SU-DHL-6 (cell line): ENCODE results near the gene NUP62.

Experiments used
- H2AFZ ChIP-seq: fragments of 200-600 bp; sonication (generic); 2 replicates; pipeline ENCODE4 v1.6.1; 2014; ENCODE audit warnings: low read depth, mild to moderate bottlenecking, moderate library complexity, mixed read lengths, antibody characterized with exemption, low read length; ENCODE audit not compliant: severe bottlenecking
- H3F3A ChIP-seq: fragments of 200-600 bp; shearing (Covaris generic); 2 replicates; pipeline ENCODE4 v1.6.0; 2016; ENCODE audit warnings: antibody characterized with exemption, mild to moderate bottlenecking; ENCODE audit not compliant: insufficient read depth
- H3K27ac ChIP-seq: fragments of 200-600 bp; sonication (generic); 2 replicates; pipeline ENCODE4 v1.5.1; 2016; ENCODE audit warnings: low read depth, mild to moderate bottlenecking, low read length, moderate library complexity, mixed read lengths
- H3K27me3 ChIP-seq: fragments of 200-600 bp; sonication (generic), shearing (Covaris generic); 2 replicates; pipeline ENCODE4 v1.6.0; 2014; ENCODE audit warnings: mild to moderate bottlenecking, low read length
- H3K36me3 ChIP-seq: fragments of 200-600 bp; sonication (generic); 2 replicates; pipeline ENCODE4 v1.6.1; 2014; ENCODE audit warnings: mild to moderate bottlenecking, low read length, mixed read lengths
- H3K4me2 ChIP-seq: fragments of 300-600, 200-600 bp; shearing (Covaris generic), sonication (generic); 2 replicates; pipeline ENCODE4 v1.6.0; 2014; ENCODE audit warnings: low read length, low read depth, mild to moderate bottlenecking; ENCODE audit not compliant: poor library complexity, severe bottlenecking
- H3K4me3 ChIP-seq: fragments of 200-600 bp; sonication (generic); 2 replicates; pipeline ENCODE4 v1.5.1; 2014; ENCODE audit warnings: antibody characterized with exemption, low read length, mild to moderate bottlenecking, mixed read lengths; ENCODE audit not compliant: insufficient read depth, poor library complexity, severe bottlenecking
- H3K79me2 ChIP-seq: fragments of 200-600 bp; sonication (generic); 2 replicates; pipeline ENCODE4 v1.6.1; 2014; ENCODE audit warnings: mild to moderate bottlenecking, low read length, moderate library complexity; ENCODE audit not compliant: insufficient read depth
- H3K9ac ChIP-seq: fragments of 200-600 bp; sonication (generic); 2 replicates; pipeline ENCODE4 v1.7.0; 2014; ENCODE audit warnings: mild to moderate bottlenecking, low read length
- H3K9me2 ChIP-seq: fragments of 200-600 bp; sonication (generic); replicated peaks from 2 replicates; pipeline ENCODE4 v1.6.1; 2014; ENCODE audit warnings: low read length; ENCODE audit not compliant: insufficient read depth
- H3K9me3 ChIP-seq: fragments of 200-600 bp; sonication (generic); 2 replicates; pipeline ENCODE4 v1.6.1; 2014; ENCODE audit warnings: low read length, mixed read lengths; ENCODE audit not compliant: insufficient read depth
- H4K20me1 ChIP-seq: fragments of 200-600 bp; sonication (generic); 2 replicates; pipeline ENCODE4 v1.6.1; 2014; ENCODE audit warnings: low read depth, mild to moderate bottlenecking, antibody characterized with exemption, low read length, moderate library complexity, mixed read lengths
- EZH2phosphoT487 ChIP-seq: fragments of 200-600 bp; sonication (generic), shearing (Covaris generic); conservative IDR thresholded peaks from 2 replicates; pipeline ENCODE4 v1.6.1; 2018; ENCODE audit warnings: mild to moderate bottlenecking, antibody characterized with exemption, low read length, moderate library complexity, mixed read lengths
- TF ChIP-seq, protein P1 (sequence below): fragments of 200-600 bp; sonication (generic); IDR thresholded peaks from one replicate; pipeline ENCODE4 v1.5.1; 2017; ENCODE audit warnings: antibody characterized with exemption, mild to moderate bottlenecking, low read length, moderate library complexity; ENCODE audit not compliant: insufficient read depth, poor library complexity, severe bottlenecking

The NUP62 gene

DNA sequence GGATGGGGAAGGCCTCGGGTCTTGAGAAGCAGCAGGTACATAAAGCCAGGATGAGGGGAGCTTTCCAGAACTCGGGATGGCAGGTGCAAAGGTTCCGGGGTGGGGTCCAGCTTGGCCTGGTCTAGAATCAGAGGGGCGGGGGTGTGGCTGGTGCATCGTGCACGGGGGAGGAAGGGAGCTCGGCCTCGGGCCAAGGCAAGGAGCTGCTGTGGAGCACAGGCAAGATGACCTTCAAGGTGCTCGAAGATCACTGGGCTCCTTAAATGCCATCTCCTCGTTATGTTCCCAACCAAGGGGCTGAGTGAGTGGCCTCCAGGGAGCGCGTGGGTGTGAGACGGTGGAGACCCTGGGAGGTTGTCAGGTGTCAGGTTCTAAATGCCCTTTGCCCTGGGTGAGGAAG lies 47.8 kb upstream of the NUP62 start:
- Histone ChIP-seq H3K27me3 (no peaks in the 10 kb centered on the region), H3K4me3 (no peak overlapping the region), H3F3A (no peaks in the 10 kb centered on the region), H3K79me2 (no peaks in the 10 kb centered on the region), H2AFZ (no peak overlapping the region), H3K27ac (no peak overlapping the region), H3K9ac (no peak overlapping the region), H3K9me3 (no peaks in the 10 kb centered on the region), H3K4me2 (no peak overlapping the region), H3K9me2 (no peaks in the 10 kb centered on the region), H3K36me3 (no peaks in the 10 kb centered on the region), H4K20me1 (no peaks in the 10 kb centered on the region)
- TF ChIP-seq, protein P1, sequence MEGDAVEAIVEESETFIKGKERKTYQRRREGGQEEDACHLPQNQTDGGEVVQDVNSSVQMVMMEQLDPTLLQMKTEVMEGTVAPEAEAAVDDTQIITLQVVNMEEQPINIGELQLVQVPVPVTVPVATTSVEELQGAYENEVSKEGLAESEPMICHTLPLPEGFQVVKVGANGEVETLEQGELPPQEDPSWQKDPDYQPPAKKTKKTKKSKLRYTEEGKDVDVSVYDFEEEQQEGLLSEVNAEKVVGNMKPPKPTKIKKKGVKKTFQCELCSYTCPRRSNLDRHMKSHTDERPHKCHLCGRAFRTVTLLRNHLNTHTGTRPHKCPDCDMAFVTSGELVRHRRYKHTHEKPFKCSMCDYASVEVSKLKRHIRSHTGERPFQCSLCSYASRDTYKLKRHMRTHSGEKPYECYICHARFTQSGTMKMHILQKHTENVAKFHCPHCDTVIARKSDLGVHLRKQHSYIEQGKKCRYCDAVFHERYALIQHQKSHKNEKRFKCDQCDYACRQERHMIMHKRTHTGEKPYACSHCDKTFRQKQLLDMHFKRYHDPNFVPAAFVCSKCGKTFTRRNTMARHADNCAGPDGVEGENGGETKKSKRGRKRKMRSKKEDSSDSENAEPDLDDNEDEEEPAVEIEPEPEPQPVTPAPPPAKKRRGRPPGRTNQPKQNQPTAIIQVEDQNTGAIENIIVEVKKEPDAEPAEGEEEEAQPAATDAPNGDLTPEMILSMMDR, result no peak
- TF ChIP-seq EZH2phosphoT487, result no peak

- Histone ChIP-seq H3K27ac (no peak overlapping the region), H3K4me3 (no peak overlapping the region), H3F3A (no peaks in the 10 kb centered on the region), H3K4me2 (no peak overlapping the region), H3K36me3 (no peaks in the 10 kb centered on the region), H2AFZ (no peak overlapping the region), H3K9me3 (no peaks in the 10 kb centered on the region), H3K27me3 (no peaks in the 10 kb centered on the region), H3K9ac (no peak overlapping the region), H3K9me2 (no peaks in the 10 kb centered on the region), H3K79me2 (no peaks in the 10 kb centered on the region), H4K20me1 (no peaks in the 10 kb centered on the region)
- TF ChIP-seq, protein P1, result no peak
- no peak for TF ChIP-seq EZH2phosphoT487
These were observed 47.2 kb upstream of the NUP62 start for GRCh38 chr19:49976496-49976895.

GRCh38 chr19:49975051-49975450 lies 45.7 kb upstream of the NUP62 start:
- H3K9ac ChIP-seq, result no peak overlapping the region
- H3K9me3 ChIP-seq, result no peaks in the 10 kb centered on the region
- TF ChIP-seq EZH2phosphoT487, result no peak
- TF ChIP-seq, protein P1, result no peak
- no peak overlapping the region for H3K4me2 ChIP-seq
- H3K79me2 ChIP-seq, result no peaks in the 10 kb centered on the region
- no peaks in the 10 kb centered on the region for H3K36me3 ChIP-seq
- H3K27me3 ChIP-seq, result no peaks in the 10 kb centered on the region
- H3K9me2 ChIP-seq, result no peaks in the 10 kb centered on the region
- no peak overlapping the region for H3K4me3 ChIP-seq
- no peak overlapping the region for H3K27ac ChIP-seq
- H2AFZ ChIP-seq, result no peak overlapping the region
- no peaks in the 10 kb centered on the region for H4K20me1 ChIP-seq
- H3F3A ChIP-seq, result no peaks in the 10 kb centered on the region
